ENCODE measurements around the gene NPAS3.

The NPAS3 gene

DNA sequence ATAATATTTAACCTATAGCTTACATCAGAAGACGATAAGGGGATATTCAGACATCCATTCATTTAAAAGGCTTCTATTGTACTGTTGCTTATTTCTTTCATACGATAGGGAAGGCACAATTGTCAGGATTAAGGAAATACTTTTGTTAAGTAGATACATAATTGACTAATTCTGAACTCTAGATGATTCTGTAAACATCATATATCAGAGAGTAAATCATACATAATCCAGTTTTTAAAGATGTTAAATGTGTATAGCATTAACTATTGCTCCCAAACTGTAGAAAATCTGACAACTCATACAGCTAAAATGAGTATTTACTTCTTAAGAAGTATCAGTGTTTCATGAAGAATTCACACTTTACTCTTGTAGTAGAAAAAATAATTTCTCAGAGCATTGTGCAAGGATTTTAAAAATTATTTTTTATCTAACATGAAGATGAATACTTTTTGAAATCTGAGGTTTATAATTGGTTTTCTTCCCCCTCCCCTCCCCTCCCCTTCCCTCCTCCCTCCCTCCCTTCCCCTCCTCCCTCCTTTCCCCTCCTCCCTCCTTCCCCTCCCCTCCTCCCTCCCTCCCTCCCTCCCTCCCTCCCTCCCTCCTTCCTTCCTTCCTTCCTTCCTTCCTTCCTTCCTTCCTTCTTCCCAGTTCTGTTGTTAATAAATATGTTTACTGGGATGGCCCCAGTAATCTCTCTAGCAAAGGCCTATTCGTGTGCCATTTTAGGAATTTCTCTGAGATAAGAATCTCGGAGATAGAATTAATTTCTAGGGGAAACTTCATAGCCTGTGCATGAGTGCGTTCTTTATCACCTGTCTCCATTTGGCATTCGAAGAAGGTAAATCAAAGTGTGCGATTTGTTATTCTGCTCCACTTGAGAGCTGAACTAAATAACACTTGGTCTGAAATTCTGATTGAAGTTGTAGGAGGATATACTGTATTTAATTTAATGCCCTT lies 2.3 kb downstream of the NPAS3 start:
- no peak for DNase-seq (ENCODE audit: low spot score)

DNA sequence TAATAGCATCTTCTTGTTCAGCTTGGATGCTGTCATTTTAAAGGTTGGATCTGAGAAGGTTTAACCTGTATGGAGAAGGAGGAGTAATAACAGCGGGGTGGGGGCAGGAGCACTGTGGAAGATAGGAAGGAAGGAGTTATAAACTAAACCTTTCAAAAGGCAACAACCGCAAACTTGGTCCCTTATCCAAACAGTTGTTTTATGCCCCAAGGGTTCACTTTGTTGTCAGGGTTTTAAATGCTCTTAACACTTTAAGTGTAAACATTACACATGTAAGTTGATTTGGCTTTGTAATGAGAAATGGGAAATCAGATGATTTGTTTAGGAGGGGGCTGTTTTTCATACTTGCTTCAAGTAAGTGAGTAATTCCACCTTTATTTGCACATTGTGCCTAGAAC lies 3.0 kb downstream of the NPAS3 start:
- DNase-seq (ENCODE audit: low spot score), result no peak

DNA sequence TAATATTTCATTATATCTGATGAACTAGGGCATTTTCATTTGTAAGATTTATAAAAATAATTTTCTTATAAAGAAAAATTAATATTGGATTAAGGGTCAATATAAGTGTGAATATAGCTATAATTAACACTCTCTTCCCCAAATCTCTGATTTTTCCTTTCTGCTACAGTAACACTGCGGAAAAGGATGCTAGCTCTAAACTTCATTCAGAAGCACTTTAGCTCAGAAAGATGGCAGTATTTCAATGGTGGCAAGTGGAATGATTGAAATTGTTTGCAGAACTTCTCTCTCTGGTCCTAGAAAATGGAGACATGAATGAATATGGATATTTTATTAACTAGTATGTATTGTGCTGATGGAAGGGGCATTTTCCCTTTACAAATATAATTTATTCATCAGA lies 8.4 kb downstream of the NPAS3 start:
- DNase-seq (ENCODE audit: low spot score), result no peak

DNA sequence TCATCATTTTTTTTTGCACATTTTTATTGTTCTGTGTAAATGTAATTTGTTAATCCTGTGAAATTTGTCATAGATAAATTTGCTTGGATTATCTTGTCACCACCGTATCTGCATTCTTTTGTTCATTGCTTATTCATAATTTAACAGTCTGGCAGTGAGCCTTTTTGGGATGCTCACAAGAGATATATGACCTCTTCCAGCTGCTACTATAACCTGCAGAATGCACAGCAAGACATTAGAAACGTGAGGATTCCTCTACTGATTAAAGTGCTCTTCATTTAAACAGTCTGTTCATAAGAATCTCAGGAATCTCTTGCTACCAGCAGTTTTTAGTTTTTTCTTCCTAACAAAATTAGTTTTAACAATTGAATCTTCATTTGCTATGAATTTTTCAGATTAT lies 9.1 kb downstream of the NPAS3 start:
- DNase-seq (ENCODE audit: low spot score), result no peak

GRCh38 chr14:32950584-32950983 lies 11.9 kb downstream of the NPAS3 start:
- no peak for DNase-seq (ENCODE audit: low spot score)

- DNase-seq (ENCODE audit: low spot score), result no peak
These were observed 28.7 kb downstream of the NPAS3 start for GRCh38 chr14:32967421-32967820.

GRCh38 chr14:32968972-32969544 lies 30.4 kb downstream of the NPAS3 start:
- no peak for DNase-seq (ENCODE audit: low spot score)

DNA sequence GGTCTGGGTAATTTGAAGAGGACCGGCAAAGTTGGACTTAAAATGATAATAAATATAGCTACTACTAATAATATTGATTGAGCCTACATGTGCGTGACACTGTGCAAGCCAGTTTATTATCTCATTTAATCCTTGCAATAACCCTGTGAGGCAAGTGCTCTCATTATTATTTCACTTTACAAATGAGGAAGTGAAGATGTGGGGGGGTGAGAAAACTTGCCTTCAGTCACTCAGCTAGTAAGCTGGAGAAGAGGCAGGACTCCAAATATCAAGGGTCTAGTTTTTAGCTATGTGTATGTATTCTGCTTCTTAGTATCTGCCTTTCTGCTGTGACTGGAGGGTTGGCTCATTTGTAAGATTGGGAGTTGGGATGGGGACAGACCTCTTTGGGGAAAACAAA lies 39.2 kb downstream of the NPAS3 start:
- DNase-seq (ENCODE audit: low spot score), result no peak

- DNase-seq (ENCODE audit: low spot score), result no peak
These were observed 40.1 kb downstream of the NPAS3 start for GRCh38 chr14:32978691-32979255.

- DNase-seq (ENCODE audit: low spot score), result no peak
These were observed 41.7 kb downstream of the NPAS3 start for GRCh38 chr14:32980178-32980901.

- no peak for DNase-seq (ENCODE audit: low spot score)
These were observed 42.3 kb downstream of the NPAS3 start for GRCh38 chr14:32980902-32981501.

DNA sequence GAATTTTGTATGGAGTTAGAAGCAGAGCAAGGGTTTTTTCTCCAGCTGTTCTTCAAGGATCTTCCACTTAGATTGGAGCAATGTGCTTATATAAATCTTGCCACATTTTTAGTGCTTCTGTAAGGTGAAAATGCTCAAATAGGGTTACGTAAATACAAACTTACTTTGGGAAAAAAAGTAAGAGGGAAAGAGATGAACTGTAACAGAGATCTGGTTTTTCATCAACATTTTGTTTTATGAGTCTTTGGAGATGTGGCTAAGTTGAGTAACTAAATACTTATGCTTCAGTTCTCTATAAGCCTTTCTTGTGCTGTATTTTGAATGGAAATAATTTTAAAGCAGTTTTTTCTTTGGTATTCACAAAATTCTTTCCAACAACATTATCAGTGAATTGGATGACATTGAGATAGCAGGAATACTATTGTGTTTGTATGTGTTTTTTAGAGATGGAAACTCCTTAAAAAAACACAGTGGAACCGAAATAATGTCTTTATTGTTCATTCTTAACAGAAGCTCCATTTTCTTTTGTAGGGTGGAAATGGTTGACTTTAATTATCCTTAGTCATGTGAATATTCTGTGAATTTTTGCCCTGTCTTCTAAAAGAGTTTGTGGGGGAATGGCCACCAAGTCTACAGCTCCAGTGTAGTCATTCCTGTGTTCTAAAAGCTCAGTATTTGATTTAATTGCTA lies 45.7 kb downstream of the NPAS3 start:
- no peak for DNase-seq (ENCODE audit: low spot score)

DNA sequence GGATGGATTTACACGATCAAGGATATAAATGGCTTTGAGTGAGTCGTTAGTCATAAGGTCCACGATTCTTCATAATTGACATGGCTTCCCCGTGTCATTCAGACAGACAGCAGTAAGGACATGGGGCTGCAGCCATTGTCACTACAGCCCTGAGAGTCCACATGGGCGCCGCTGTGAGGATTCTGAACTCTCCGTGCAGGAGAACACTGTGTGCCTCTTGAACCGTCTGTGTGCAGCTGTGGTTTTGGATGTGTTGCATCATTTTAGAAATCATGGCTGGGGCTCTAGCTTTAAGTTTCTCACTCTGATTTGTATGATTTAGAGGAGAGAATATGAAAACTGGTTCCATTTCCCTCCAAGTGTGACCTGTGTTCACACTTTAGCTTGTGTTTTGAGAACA lies 47.2 kb downstream of the NPAS3 start:
- no peak for DNase-seq (ENCODE audit: low spot score)

DNA sequence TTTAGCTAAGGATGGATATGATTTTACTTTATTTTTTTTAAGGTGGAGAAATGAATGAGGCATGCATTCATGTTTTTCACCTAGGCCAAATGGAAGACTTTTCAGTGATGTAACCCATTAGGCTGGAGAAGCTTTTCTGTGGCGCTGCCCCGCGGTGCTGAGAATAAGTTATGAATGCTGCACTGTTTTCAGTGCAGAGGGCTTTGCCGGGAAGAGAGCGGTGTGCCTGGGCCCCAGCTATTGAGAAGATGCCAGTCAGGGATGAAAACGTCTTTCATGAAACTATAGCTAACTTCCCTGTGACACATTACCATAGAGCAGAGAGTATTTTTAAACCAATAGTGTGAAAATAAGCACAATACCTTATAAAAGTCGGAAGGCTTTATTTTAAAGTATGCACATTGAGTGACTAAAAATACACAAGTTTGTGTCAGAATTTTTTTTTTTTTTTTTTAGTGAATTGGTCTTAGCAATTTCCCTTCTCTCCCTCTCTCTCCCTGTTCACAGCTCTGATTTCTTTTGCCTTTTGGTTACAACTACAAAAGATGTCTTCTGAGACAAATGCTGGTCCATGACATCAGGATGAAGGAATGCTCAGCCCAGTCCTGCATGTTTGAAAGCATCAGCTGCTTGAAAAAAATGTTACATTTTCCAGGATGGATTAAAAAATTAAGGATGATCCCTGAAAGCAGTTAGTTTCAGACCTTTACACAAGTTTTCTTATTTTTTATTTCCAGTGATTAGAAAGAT lies 48.3 kb downstream of the NPAS3 start:
- DNase-seq (ENCODE audit: low spot score), result no peak

DNA sequence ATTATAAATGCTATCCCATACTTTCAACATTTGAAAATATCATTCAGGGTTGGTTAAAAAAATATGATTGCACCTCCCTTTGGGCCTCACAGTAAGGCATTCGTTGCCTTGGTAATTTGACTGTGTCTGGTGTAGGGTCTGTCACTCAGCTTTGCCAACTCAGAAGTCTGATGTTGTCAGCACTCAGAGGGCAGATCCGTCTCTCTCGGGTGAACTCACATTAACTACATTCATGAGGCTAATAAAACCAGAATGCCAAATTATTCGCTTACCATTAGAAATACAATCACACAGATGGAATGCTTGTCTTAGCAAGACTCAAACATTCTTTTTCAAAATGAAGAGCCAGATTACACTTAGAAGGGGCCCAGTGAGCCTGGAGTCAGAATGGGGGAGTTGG lies 53.0 kb downstream of the NPAS3 start:
- no peak for DNase-seq (ENCODE audit: low spot score)

DNA sequence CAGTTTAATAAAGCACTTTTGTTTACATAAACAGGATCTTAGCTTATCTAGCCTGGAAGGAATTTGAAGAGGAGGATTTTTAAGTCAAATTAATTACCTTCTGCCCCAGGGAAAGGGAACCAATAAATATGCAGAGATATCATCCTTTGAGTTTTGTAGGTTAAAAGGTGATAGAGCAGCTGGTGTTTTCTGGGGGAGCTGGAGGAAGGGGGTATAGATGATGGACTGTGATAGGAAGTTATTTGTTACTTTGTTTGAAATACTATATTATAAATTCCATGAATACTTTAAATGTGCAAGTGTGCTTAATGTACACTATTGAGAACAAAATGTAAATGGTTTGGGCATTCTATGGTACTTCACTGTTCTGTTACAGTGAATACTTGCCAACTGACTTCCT lies 55.2 kb downstream of the NPAS3 start:
- no peak for DNase-seq (ENCODE audit: low spot score)

DNA sequence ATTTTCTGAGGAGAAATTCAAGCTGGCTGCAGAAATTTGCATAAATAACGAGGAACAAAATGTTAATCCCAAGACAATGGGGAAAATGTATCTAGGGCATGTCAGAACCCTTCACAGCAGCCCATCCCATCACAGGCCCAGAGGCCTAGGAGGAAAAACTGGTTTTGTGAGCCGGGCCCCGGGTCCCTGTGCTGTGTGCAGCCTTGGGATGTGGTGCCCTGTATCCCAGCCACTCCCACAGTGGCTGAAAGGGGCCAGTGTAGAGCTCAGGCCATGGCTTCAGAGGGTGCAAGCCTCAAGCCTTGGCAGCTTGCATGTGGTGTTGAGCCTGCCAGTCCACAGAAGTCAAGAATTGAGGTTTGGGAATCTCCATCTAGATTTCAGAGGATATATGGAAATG lies 57.7 kb downstream of the NPAS3 start:
- DNase-seq (ENCODE audit: low spot score), result no peak

DNA sequence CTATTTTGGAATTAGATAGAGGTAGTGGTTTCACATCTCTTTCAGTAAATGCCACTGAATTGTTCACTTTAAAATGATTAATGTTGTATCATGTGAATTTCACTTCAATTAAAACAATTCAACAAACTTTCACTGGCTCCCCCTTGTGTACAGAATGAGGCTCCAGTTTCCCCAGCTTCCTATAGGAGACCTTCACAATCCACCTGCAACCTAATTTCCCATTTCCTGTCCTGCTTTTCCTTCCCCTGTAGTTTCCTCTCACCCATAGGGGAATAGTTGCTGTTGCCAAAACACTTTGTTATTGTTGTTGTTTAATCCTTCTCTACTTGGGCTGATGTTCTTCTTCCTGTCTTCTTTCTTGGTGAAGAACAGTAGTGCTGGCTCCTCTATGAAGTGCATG lies 59.8 kb downstream of the NPAS3 start:
- DNase-seq (ENCODE audit: low spot score), result no peak

GRCh38 chr14:33009673-33010072 lies 71.0 kb downstream of the NPAS3 start:
- no peak for DNase-seq (ENCODE audit: low spot score)

DNA sequence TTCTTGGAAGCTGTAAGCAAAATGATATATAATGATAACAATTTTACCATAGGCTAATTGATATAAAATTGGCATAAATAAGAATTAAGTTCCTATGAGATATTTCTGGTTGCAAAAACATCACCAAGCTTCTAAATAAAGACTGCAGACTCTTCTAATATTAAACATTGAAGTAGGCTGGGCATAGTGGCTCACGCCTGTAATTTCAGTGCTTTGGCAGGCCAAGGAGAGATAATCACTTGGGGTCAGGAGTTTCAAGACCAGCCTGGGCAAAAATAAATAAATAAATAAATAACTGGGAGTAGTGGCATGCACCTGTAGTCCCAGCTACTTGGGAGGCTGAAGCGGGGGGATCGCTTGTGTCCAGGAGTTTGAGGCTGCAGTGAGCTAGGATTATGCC lies 71.8 kb downstream of the NPAS3 start:
- DNase-seq (ENCODE audit: low spot score), result no peak

GRCh38 chr14:33014710-33015109 lies 76.0 kb downstream of the NPAS3 start:
- DNase-seq (ENCODE audit: low spot score), result no peak
